ENCODE measurements around the gene SLC36A2.

The SLC36A2 gene

DNA sequence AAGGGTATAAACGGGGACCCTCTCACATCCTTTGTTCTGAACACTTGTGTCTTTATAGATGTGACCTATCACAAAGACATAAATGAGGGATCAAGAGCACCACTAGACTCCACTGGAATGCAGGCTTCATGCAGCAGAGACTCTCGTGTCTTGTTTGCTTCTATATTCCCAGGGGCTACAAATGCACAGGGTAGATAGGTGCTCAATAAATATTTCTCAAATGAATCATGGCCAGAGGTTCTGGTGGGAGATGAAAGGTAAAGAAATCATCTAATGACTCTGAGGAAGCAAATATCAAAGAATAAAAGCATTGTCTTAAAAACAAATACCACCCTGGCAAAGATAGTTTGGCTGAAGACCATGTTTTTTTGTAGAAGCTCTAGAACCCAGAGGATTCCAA, 50.4 kb downstream of the SLC36A2 start:
- Histone ChIP-seq H3K27me3 (ENCODE audit: control insufficient read depth, insufficient read depth, low read length) (peaks cover 3% of the 10 kb centered on the region), H3K36me3 (ENCODE audit: control insufficient read depth, insufficient read depth, low read length) (no peaks in the 10 kb centered on the region), H3K4me3 (ENCODE audit: low read length) (no peak overlapping the region), H3K9me3 (ENCODE audit: control insufficient read depth, low read length) (no peaks in the 10 kb centered on the region), H3K4me1 (ENCODE audit: control insufficient read depth, insufficient read depth, low read length) (peaks cover 4% of the 10 kb centered on the region), H3K9ac (ENCODE audit: low read length) (no peak overlapping the region)

DNA sequence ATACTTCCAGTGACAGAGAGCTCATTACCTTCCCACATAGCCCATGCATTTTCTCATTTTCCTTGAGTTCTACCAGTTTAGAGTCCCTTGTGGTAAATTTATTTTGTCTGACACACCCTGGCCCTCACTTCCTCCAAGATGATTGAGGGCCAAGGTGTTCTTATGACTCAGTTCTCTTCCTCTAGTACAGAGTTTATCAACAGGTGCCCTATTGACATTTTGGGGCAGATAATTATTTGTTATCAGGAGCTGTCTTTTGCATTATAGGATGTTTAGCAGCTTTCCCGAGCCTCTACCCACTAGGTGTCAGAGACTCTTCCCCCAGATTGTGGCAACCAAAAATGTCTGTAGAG, 50.9 kb downstream of the SLC36A2 start:
- Histone ChIP-seq H3K27me3 (ENCODE audit: control insufficient read depth, insufficient read depth, low read length) (peaks cover 3% of the 10 kb centered on the region), H3K9ac (ENCODE audit: low read length) (no peak overlapping the region), H3K4me1 (ENCODE audit: control insufficient read depth, insufficient read depth, low read length) (peaks cover 4% of the 10 kb centered on the region), H3K4me3 (ENCODE audit: low read length) (no peak overlapping the region), H3K36me3 (ENCODE audit: control insufficient read depth, insufficient read depth, low read length) (no peaks in the 10 kb centered on the region), H3K9me3 (ENCODE audit: control insufficient read depth, low read length) (no peaks in the 10 kb centered on the region)

DNA sequence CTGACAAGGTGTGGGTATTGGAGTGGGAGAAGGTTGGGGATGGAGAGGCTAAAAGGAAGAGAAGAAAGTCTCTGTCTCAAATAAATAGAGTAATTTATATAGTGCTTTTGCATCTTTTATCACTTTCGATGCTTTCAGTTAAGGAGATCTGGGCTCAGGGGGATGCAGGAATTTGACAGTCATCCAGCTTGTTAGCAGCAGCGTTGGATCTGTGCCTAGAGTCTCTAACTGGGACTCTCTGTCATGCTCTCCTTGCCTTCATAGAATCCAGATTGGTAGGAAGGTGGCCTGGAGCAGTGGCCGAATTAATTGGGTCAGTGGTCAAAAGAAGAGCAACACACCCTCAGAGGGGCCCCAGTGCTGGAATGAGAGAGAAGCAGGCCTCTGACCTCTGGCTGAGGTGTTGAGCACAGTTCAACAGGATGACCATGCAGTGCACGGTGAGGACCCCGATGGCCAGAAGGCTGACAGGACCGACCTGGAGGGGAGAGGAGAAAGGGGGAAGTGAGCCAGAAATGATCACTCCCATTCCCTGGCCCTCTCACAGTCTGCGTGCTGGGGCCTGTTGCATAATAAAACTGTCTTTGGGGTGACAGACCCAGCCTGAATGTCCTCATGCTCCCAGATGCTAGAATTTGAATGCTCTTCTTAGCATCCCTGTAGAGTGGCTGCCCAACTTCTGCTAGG, 51.4 kb downstream of the SLC36A2 start:
- no peaks in the 10 kb centered on the region for H3K9me3 ChIP-seq (ENCODE audit: control insufficient read depth, low read length)
- peaks cover 4% of the 10 kb centered on the region for H3K4me1 ChIP-seq (ENCODE audit: control insufficient read depth, insufficient read depth, low read length)
- no peak overlapping the region for H3K9ac ChIP-seq (ENCODE audit: low read length)
- peaks cover 3% of the 10 kb centered on the region for H3K27me3 ChIP-seq (ENCODE audit: control insufficient read depth, insufficient read depth, low read length)
- H3K36me3 ChIP-seq (ENCODE audit: control insufficient read depth, insufficient read depth, low read length): no peaks in the 10 kb centered on the region
- H3K4me3 ChIP-seq (ENCODE audit: low read length): no peak overlapping the region

- H3K27me3 ChIP-seq (ENCODE audit: control insufficient read depth, insufficient read depth, low read length): peaks cover 3% of the 10 kb centered on the region
- no peak overlapping the region for H3K9ac ChIP-seq (ENCODE audit: low read length)
- H3K4me1 ChIP-seq (ENCODE audit: control insufficient read depth, insufficient read depth, low read length): peaks cover 4% of the 10 kb centered on the region
- H3K9me3 ChIP-seq (ENCODE audit: control insufficient read depth, low read length): no peaks in the 10 kb centered on the region
- H3K36me3 ChIP-seq (ENCODE audit: control insufficient read depth, insufficient read depth, low read length): no peaks in the 10 kb centered on the region
- H3K4me3 ChIP-seq (ENCODE audit: low read length): no peak overlapping the region
Measured at GRCh38 chr5:151295138-151295537, 52.2 kb downstream of the SLC36A2 start.

DNA sequence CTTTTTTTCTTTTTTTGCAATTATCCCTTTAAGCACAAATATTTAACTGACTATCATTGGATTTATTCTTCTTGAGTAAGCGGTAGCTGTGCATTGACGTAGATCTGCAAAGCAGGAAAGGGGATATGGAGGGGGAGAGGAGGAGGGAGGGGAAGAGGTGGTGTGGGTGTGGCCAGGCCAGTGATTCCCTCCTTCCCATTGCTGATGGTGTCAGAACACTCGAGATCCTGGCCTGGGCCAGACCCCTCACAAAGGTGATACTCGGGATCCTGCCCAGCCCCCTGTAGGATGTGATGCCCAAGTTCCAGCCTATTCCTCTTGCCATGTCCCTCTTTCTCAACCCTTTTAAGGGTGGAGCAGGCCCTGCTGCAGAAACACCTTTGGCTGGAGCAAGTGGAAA, 53.7 kb downstream of the SLC36A2 start:
- peaks cover 3% of the 10 kb centered on the region for H3K27me3 ChIP-seq (ENCODE audit: control insufficient read depth, insufficient read depth, low read length)
- no peak overlapping the region for H3K9ac ChIP-seq (ENCODE audit: low read length)
- peaks cover 4% of the 10 kb centered on the region for H3K4me1 ChIP-seq (ENCODE audit: control insufficient read depth, insufficient read depth, low read length)
- H3K36me3 ChIP-seq (ENCODE audit: control insufficient read depth, insufficient read depth, low read length): no peaks in the 10 kb centered on the region
- no peak overlapping the region for H3K4me3 ChIP-seq (ENCODE audit: low read length)
- H3K9me3 ChIP-seq (ENCODE audit: control insufficient read depth, low read length): no peaks in the 10 kb centered on the region

GRCh38 chr5:151288180-151288579, 59.2 kb downstream of the SLC36A2 start:
- H3K9ac ChIP-seq (ENCODE audit: low read length): no peak overlapping the region
- no peaks in the 10 kb centered on the region for H3K9me3 ChIP-seq (ENCODE audit: control insufficient read depth, low read length)
- H3K36me3 ChIP-seq (ENCODE audit: control insufficient read depth, insufficient read depth, low read length): no peaks in the 10 kb centered on the region
- no peaks in the 10 kb centered on the region for H3K4me1 ChIP-seq (ENCODE audit: control insufficient read depth, insufficient read depth, low read length)
- no peak overlapping the region for H3K4me3 ChIP-seq (ENCODE audit: low read length)
- H3K27me3 ChIP-seq (ENCODE audit: control insufficient read depth, insufficient read depth, low read length): no peaks in the 10 kb centered on the region

DNA sequence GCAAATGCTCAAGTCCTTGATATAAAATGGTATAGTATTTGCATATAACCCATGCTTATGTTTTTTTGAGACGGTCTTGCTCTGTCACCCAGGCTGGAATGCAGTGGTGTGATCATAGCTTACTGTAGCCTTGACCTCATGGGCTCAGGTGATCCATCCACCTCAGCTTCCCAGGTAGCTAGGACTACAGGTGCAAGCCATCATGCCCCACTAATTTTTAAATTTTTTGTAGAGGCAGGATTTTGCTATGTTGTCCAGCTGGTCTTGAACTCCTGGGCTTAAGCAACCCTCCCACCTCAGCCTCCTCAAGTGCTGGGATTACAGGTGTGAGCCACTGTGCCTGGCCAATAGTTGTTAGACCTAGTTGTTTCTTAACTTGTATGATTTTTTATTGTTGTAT, 61.1 kb downstream of the SLC36A2 start:
- Histone ChIP-seq H3K9ac (ENCODE audit: low read length) (no peak overlapping the region), H3K4me1 (ENCODE audit: control insufficient read depth, insufficient read depth, low read length) (no peaks in the 10 kb centered on the region), H3K9me3 (ENCODE audit: control insufficient read depth, low read length) (no peaks in the 10 kb centered on the region), H3K36me3 (ENCODE audit: control insufficient read depth, insufficient read depth, low read length) (no peaks in the 10 kb centered on the region), H3K4me3 (ENCODE audit: low read length) (no peak overlapping the region), H3K27me3 (ENCODE audit: control insufficient read depth, insufficient read depth, low read length) (no peaks in the 10 kb centered on the region)

GRCh38 chr5:151285683-151286082, 61.7 kb downstream of the SLC36A2 start:
- H3K4me1 ChIP-seq (ENCODE audit: control insufficient read depth, insufficient read depth, low read length): no peaks in the 10 kb centered on the region
- H3K4me3 ChIP-seq (ENCODE audit: low read length): no peak overlapping the region
- no peaks in the 10 kb centered on the region for H3K36me3 ChIP-seq (ENCODE audit: control insufficient read depth, insufficient read depth, low read length)
- H3K9ac ChIP-seq (ENCODE audit: low read length): no peak overlapping the region
- H3K27me3 ChIP-seq (ENCODE audit: control insufficient read depth, insufficient read depth, low read length): no peaks in the 10 kb centered on the region
- H3K9me3 ChIP-seq (ENCODE audit: control insufficient read depth, low read length): no peaks in the 10 kb centered on the region

DNA sequence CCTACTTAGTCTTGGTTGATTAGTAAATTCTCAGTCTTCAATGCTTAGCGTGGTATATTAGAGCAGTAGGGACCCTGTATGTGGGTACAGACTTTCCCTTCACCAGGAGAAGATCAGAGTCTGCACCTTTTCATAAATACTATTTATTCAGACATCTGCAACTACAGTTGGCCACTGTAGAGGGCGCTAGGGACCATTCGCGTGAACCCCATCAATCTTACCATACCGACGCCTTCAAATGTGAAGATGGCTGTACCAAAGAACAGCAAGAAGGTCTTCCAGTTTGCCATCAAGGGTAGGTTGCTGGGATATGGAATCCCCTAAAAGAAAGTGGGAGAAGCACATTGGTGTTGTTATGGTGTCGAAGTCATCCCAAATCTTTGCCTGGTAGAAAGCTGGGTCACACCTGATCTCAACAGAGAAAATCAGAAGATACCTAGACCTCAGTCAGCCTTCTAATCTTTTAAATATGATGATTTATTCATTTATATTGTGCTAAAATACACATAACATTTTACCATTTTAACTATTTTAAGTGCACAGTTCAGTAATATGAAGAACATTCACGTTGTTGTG, 62.9 kb downstream of the SLC36A2 start:
- Histone ChIP-seq H3K36me3 (ENCODE audit: control insufficient read depth, insufficient read depth, low read length) (no peaks in the 10 kb centered on the region), H3K9ac (ENCODE audit: low read length) (no peak overlapping the region), H3K4me3 (ENCODE audit: low read length) (no peak overlapping the region), H3K9me3 (ENCODE audit: control insufficient read depth, low read length) (no peaks in the 10 kb centered on the region), H3K27me3 (ENCODE audit: control insufficient read depth, insufficient read depth, low read length) (no peaks in the 10 kb centered on the region), H3K4me1 (ENCODE audit: control insufficient read depth, insufficient read depth, low read length) (no peaks in the 10 kb centered on the region)

- Histone ChIP-seq H3K4me1 (ENCODE audit: control insufficient read depth, insufficient read depth, low read length) (no peaks in the 10 kb centered on the region), H3K36me3 (ENCODE audit: control insufficient read depth, insufficient read depth, low read length) (no peaks in the 10 kb centered on the region), H3K9ac (ENCODE audit: low read length) (no peak overlapping the region), H3K4me3 (ENCODE audit: low read length) (no peak overlapping the region), H3K9me3 (ENCODE audit: control insufficient read depth, low read length) (no peaks in the 10 kb centered on the region), H3K27me3 (ENCODE audit: control insufficient read depth, insufficient read depth, low read length) (no peaks in the 10 kb centered on the region)
Measured at GRCh38 chr5:151283120-151283825, 64.1 kb downstream of the SLC36A2 start.

DNA sequence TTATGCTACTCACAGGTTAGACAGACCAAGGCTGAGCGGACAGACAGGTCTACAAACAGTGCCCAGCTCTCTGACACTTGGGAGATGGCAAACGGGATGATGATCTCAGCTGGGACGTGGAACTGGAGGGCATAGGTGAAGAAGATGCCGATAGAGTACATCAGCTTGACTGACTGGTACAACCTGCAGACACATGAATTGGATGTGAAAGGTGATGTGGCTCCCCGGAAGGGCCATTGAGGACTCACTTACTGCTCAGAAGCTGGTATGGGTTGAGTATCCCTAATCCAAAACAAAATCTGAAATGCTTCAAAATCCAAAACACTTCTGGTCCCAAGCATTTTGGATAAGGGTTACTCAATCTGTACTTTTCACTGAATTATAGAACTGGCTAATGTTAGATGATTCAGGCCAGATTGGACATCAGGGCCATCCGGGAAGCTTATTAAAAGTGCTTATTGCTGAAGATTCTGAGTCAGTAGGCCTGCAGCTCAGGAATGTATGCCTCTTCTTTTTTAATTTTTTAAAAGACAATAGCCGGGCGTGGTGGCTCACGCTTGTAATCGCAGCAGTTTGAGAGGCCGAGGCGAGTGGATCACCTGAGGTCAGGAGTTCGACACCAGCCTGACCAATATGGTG, 66.2 kb downstream of the SLC36A2 start:
- Histone ChIP-seq H3K27me3 (ENCODE audit: control insufficient read depth, insufficient read depth, low read length) (no peaks in the 10 kb centered on the region), H3K4me3 (ENCODE audit: low read length) (no peak overlapping the region), H3K4me1 (ENCODE audit: control insufficient read depth, insufficient read depth, low read length) (no peaks in the 10 kb centered on the region), H3K9me3 (ENCODE audit: control insufficient read depth, low read length) (no peaks in the 10 kb centered on the region), H3K36me3 (ENCODE audit: control insufficient read depth, insufficient read depth, low read length) (no peaks in the 10 kb centered on the region), H3K9ac (ENCODE audit: low read length) (no peak overlapping the region)

DNA sequence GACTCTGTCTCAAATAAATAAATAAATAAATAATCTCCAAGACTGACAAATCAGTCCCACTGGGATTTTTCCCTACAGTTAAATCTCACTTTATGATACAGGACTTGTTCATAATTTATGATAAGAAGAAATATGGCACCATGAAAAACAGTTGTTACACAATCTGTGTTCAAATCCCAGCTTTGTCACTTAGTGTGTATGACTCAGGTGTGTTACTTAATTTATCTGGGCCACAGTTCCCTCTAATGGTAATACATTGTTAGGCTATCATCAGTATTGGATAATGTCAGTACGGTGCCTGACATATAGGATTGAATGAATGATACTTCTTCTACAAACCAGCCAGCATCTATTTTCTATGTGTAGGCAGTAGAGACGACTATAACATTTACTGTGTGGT, 66.9 kb downstream of the SLC36A2 start:
- no peaks in the 10 kb centered on the region for H3K4me1 ChIP-seq (ENCODE audit: control insufficient read depth, insufficient read depth, low read length)
- no peaks in the 10 kb centered on the region for H3K9me3 ChIP-seq (ENCODE audit: control insufficient read depth, low read length)

More for the DNA sequence above, 66.9 kb downstream of the SLC36A2 start:
- H3K27me3 ChIP-seq (ENCODE audit: control insufficient read depth, insufficient read depth, low read length): no peaks in the 10 kb centered on the region
- H3K9ac ChIP-seq (ENCODE audit: low read length): no peak overlapping the region
- H3K4me3 ChIP-seq (ENCODE audit: low read length): no peak overlapping the region
- no peaks in the 10 kb centered on the region for H3K36me3 ChIP-seq (ENCODE audit: control insufficient read depth, insufficient read depth, low read length)

All from mucosa of stomach (tissue), 1 donor.